K562 (cell line): ENCODE measurements around the gene RASD1. TPM values are rescaled to one million over a fixed set of nuclear protein-coding genes. Genes with fewer than 3 reads are reported as not detected.

Experiments
- ATAC-seq: fragments of 200-7000 bp; cut with Tn5 transposase; 3 replicates; pipeline ENCODE4 v1.9.1; 2020; ENCODE audit warnings: moderate library complexity
- BruUV-seq: library from RNA; stranded (reverse); fragments of 400-500 nt; replicated peaks from 2 replicates; lab custom pipeline; 2021; lab: Mats Ljungman, UMichigan
- CTCF ChIA-PET: fragments of 300-600 bp; formaldehyde crosslinking; extraction: SDS; loops from one replicate; lab custom pipeline; 2021; ENCODE audit warnings: low intra/inter-chr PET ratio; lab: Yijun Ruan, JAX
- POLR2A ChIA-PET: fragments of 300-600, 350-650 bp; sonication (Branson Sonifier 250); formaldehyde crosslinking; extraction: SDS; loops from one replicate; lab custom pipeline; 2021; ENCODE audit warnings: antibody characterized with exemption, inconsistent platforms; lab: Yijun Ruan, JAX
- DNase-seq, 4 experiments: peaks; one replicate each; pipeline versions ENCODE4 v3.0.0 to v3.0.0-alpha.2; 2011 to 2018; ENCODE audit warnings: low spot score in 3 of 4, mixed read lengths in 3 of 4; ENCODE audit errors: extremely low read depth in 1 of 4
- FAIRE-seq: peaks from 2 replicates; lab custom pipeline; 2011; peaks lifted over from hg19 to GRCh38; lab: Jason Lieb, UNC
- H2AFZ ChIP-seq: 2 replicates; pipeline ENCODE4 v1.6.0; 2011; ENCODE audit warnings: low read depth, low read length, control low read depth, inconsistent platforms
- H3K27ac ChIP-seq: fragments of 200-600 bp; 3 replicates; pipeline ENCODE4 v1.8.0; 2011; ENCODE audit warnings: low read depth, mild to moderate bottlenecking, control low read depth, inconsistent platforms, low read length, moderate library complexity, mixed read lengths; ENCODE audit errors: extremely low read depth
- H3K27me3 ChIP-seq, 2 experiments: fragments of 300-600 bp in 1 of 2; 2 replicates in 1 of 2; 3 replicates in 1 of 2; pipeline versions ENCODE4 v1.6.0 to v1.8.0; 2011; ENCODE audit warnings: inconsistent platforms in 2 of 2, low read length in 2 of 2, mild to moderate bottlenecking in 1 of 2, mixed read lengths in 1 of 2, moderate library complexity in 1 of 2; ENCODE audit not compliant: control insufficient read depth in 2 of 2, insufficient read depth in 2 of 2
- H3K36me3 ChIP-seq: fragments of 300-600 bp; 3 replicates; pipeline ENCODE4 v1.8.0; 2011; ENCODE audit warnings: mild to moderate bottlenecking, low read length, inconsistent platforms; ENCODE audit not compliant: control insufficient read depth, insufficient read depth
- H3K4me1 ChIP-seq, 2 experiments: fragments of 200-600 bp in 1 of 2; replicated peaks in 1 of 2; 2 replicates in 1 of 2; 3 replicates in 1 of 2; pipeline versions ENCODE4 v1.5.1 to v1.8.0; 2011; ENCODE audit warnings: inconsistent platforms in 2 of 2, low read length in 2 of 2, mild to moderate bottlenecking in 1 of 2, mixed read lengths in 1 of 2, moderate library complexity in 1 of 2; ENCODE audit not compliant: control insufficient read depth in 2 of 2, insufficient read depth in 2 of 2
- H3K4me2 ChIP-seq: 2 replicates; pipeline ENCODE4 v1.6.1; 2011; ENCODE audit warnings: low read length, control low read depth, inconsistent platforms, mixed read lengths; ENCODE audit not compliant: insufficient read depth
- H3K4me3 ChIP-seq: fragments of 200-600 bp; sonication (generic), shearing (Covaris generic); 2 replicates; pipeline ENCODE4 v1.5.1; 2016; ENCODE audit warnings: control low read depth, inconsistent platforms
- H3K79me2 ChIP-seq: fragments of 200-600 bp; 3 replicates; pipeline ENCODE4 v1.8.0; 2011; ENCODE audit warnings: low read length, inconsistent platforms; ENCODE audit not compliant: control insufficient read depth, insufficient read depth
- H3K9ac ChIP-seq, 2 experiments: 2 replicates each; pipeline versions ENCODE4 v1.6.0 to v1.6.1; 2011; ENCODE audit warnings: low read depth in 2 of 2, low read length in 2 of 2, control low read depth in 1 of 2, inconsistent platforms in 1 of 2, mild to moderate bottlenecking in 1 of 2, mixed read lengths in 1 of 2; ENCODE audit not compliant: insufficient read depth in 1 of 2
- H3K9me1 ChIP-seq: one replicate; pipeline ENCODE4 v1.6.0; 2011; ENCODE audit warnings: inconsistent platforms, mild to moderate bottlenecking, low read length, moderate library complexity; ENCODE audit not compliant: control insufficient read depth, insufficient read depth
- H3K9me3 ChIP-seq: replicated peaks from 2 replicates; pipeline ENCODE4 v1.5.1; 2011; ENCODE audit warnings: low read depth, low read length, inconsistent platforms; ENCODE audit not compliant: control insufficient read depth, insufficient read depth
- H4K20me1 ChIP-seq: replicated peaks from 2 replicates; pipeline ENCODE4 v1.6.1; 2011; ENCODE audit warnings: low read length, inconsistent platforms, mixed read lengths; ENCODE audit not compliant: control insufficient read depth, insufficient read depth
- BRF2 ChIP-seq: IDR thresholded peaks from 3 replicates; pipeline ENCODE4 v1.6.1; 2011; ENCODE audit warnings: borderline replicate concordance, mild to moderate bottlenecking; ENCODE audit not compliant: insufficient read length, insufficient read depth
- COPS2 ChIP-seq: fragments of 450-650 bp; conservative IDR thresholded peaks from 2 replicates; pipeline ENCODE4 v1.6.1; 2016; ENCODE audit warnings: mild to moderate bottlenecking, moderate library complexity
- ETV5 ChIP-seq: sonication (generic); formaldehyde crosslinking; IDR thresholded peaks from 2 replicates; pipeline ENCODE4 v1.4.0; 2020; ENCODE audit warnings: low read depth, mild to moderate bottlenecking, missing genetic modification reagents
- FOS ChIP-seq: IDR thresholded peaks from 3 replicates; pipeline ENCODE4 v1.6.1; 2011; ENCODE audit not compliant: insufficient read length; ENCODE audit errors: extremely low read depth
- FOXA1 ChIP-seq: fragments of 450-650 bp; IDR thresholded peaks from 2 replicates; pipeline ENCODE4 v1.6.1; 2016; ENCODE audit warnings: mild to moderate bottlenecking, borderline replicate concordance
- FOXK1 ChIP-seq: sonication (generic); formaldehyde crosslinking; IDR thresholded peaks from 2 replicates; pipeline ENCODE4 v1.8.0; 2022; ENCODE audit warnings: missing genetic modification reagents, mild to moderate bottlenecking, borderline replicate concordance
- HNRNPH1 ChIP-seq: fragments of 200-400 bp; formaldehyde crosslinking; optimal IDR thresholded peaks from 2 replicates; pipeline ENCODE3; 2017; ENCODE audit warnings: low read depth, mild to moderate bottlenecking, low read length, moderate library complexity
- PCBP1 ChIP-seq: fragments of 200-400 bp; formaldehyde crosslinking; IDR thresholded peaks from 2 replicates; pipeline ENCODE4 v1.6.1; 2018; ENCODE audit warnings: mild to moderate bottlenecking, low read depth, low read length; ENCODE audit not compliant: poor library complexity, severe bottlenecking
- RB1 ChIP-seq: fragments of 450-650 bp; IDR thresholded peaks from 2 replicates; pipeline ENCODE4 v1.6.1; 2017; ENCODE audit warnings: low read depth, mild to moderate bottlenecking
- THRB ChIP-seq: fragments of 450-650 bp; formaldehyde crosslinking; conservative IDR thresholded peaks from 2 replicates; pipeline ENCODE4 v1.4.0; 2022; ENCODE audit warnings: mild to moderate bottlenecking, missing genetic modification characterization
- ZBTB1 ChIP-seq: sonication (generic); formaldehyde crosslinking; IDR thresholded peaks from 2 replicates; pipeline ENCODE4 v1.8.1; 2023; ENCODE audit warnings: missing genetic modification reagents, low read depth, mild to moderate bottlenecking, borderline replicate concordance
- ZBTB17 ChIP-seq: fragments of 450-650 bp; formaldehyde crosslinking; IDR thresholded peaks from 2 replicates; pipeline ENCODE4 v1.4.0; 2020; ENCODE audit warnings: mild to moderate bottlenecking
- ZKSCAN8 ChIP-seq: fragments of 200-800 bp; sonication (Bioruptor generic); IDR thresholded peaks from 2 replicates; pipeline ENCODE4 v1.6.1; 2016; ENCODE audit warnings: missing genetic modification characterization, missing compliant biosample characterization
- ZNF184 ChIP-seq: sonication (generic); formaldehyde crosslinking; IDR thresholded peaks from 2 replicates; pipeline ENCODE4 v1.5.0; 2020; ENCODE audit warnings: missing genetic modification reagents
- ZNF274 ChIP-seq: IDR thresholded peaks from 2 replicates; pipeline ENCODE4 v1.6.1; 2011; ENCODE audit warnings: low read depth, mild to moderate bottlenecking, low read length, moderate library complexity, borderline replicate concordance
- WGBS: fragments of 100-300 bp; shearing (Covaris generic); methylation state at CpG from one replicate; pipeline ENCODE4 v1.1.6; 2016; ENCODE audit warnings: low coverage, mixed read lengths; ENCODE audit not compliant: insufficient coverage; ENCODE audit errors: missing lambda C conversion rate; 5-methylcytosine and 5-hydroxymethylcytosine counted together
- in situ Hi-C: fragments of 300-500 bp; cut with MboI; formaldehyde crosslinking; loops from 4 replicates; pipeline ENCODE4 v1.15.0; 2018; ENCODE audit warnings: inconsistent platforms, mixed read lengths
- intact Hi-C: fragments of 100-400 bp; cut with micrococcal nuclease; formaldehyde crosslinking; loops from 2 replicates; pipeline ENCODE4 v1.14.2; 2022
- polyA plus RNA-seq, 8 experiments: library from polyadenylated mRNA; depleted of rRNA in 4 of 8; stranded (reverse) in 5 of 8; unstranded in 3 of 8; fragments of >200 nt; fragmentation: Nextera tagmentation in 2 of 8; fragmentation: Illumina TruSeq in 1 of 8; extraction: Ambion mirVana in 2 of 8; extraction: Trizol in 1 of 8; gene quantifications; 2 replicates each; pipeline versions ENCODE4 v1.2.1 to v1.2.3, GENCODE V29; 2011 to 2014; ENCODE audit warnings: inconsistent platforms in 1 of 8, missing spikeins in 1 of 8
- total RNA-seq, 7 experiments: library from RNA; depleted of rRNA in 6 of 7; stranded (reverse); fragments of >200 nt in 6 of 7; fragmentation: Illumina TruSeq in 2 of 7; extraction: Trizol in 2 of 7; gene quantifications; 2 replicates each; pipeline versions ENCODE4 v1.2.1 to v1.2.3, GENCODE V29; 2011 to 2021; ENCODE audit warnings: low replicate concordance in 1 of 7
- TF ChIP-seq, protein P1 (sequence below): fragments of 450-650 bp; IDR thresholded peaks from one replicate; pipeline ENCODE4 v1.6.1; 2018; ENCODE audit warnings: mild to moderate bottlenecking, moderate library complexity; ENCODE audit not compliant: partially characterized antibody
- TF ChIP-seq, protein P2 (sequence below): fragments of 250-450 bp; sonication (Bioruptor Pico); IDR thresholded peaks from 2 replicates; pipeline ENCODE4 v1.8.0; 2021; ENCODE audit warnings: moderate library complexity, mild to moderate bottlenecking, inconsistent platforms
- TF ChIP-seq, protein P3 (sequence below): fragments of 250-450 bp; sonication (Bioruptor Pico); IDR thresholded peaks from 2 replicates; pipeline ENCODE4 v1.4.0; 2020

RASD1 gene
- total and polyA plus RNA-seq, 9 of the 15 experiments (the other 6 are each of a cell fraction or from before 2014, with no cell fraction given), result 0.11 TPM; not detected in 8

DNA sequence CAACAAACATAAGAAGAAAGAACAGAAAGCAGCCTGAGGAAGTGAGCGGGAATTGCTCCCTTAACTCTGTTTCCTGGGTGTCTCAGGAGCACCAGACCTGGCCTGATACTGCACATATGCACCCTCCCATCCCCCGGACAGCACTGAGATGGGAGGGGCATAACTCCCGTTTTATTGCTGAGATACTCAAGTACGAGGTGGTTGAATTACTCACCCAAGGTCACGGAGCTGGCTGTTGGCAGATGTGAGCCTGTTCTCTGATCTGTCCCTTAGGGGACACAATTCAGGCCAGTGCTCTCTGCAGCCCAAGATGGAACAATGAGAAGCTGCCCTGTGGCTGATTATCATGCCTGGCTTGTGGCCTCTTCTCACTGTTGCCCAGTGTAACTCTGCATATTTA, 28.5 kb downstream of the RASD1 start:
- no peak for FAIRE-seq
- Histone ChIP-seq H3K9ac (no peak overlapping the region), H3K36me3 (no peaks in the 10 kb centered on the region), H4K20me1 (no peaks in the 10 kb centered on the region), H3K27ac (no peak overlapping the region), H3K9me3 (no peaks in the 10 kb centered on the region), H3K79me2 (no peaks in the 10 kb centered on the region), H3K4me1 (no peaks in the 10 kb centered on the region; a peak in 1 of 5 replicates), H2AFZ (no peak overlapping the region), H3K4me3 (no peak overlapping the region), H3K27me3 (peaks cover 12 to 49% of the 10 kb centered on the region in 2 experiments; a peak in 4 of 5 replicates), H3K9me1 (no peaks in the 10 kb centered on the region), H3K4me2 (no peak overlapping the region)
- ATAC-seq, result no peak
- in situ Hi-C loops (no loop called here), intact Hi-C loops (no loop called here)
- ChIA-PET CTCF (no interaction called here), POLR2A (no interaction called here)
- no peak for DNase-seq
- WGBS, result 1% methylated on average over 5 of the region's 5 CpGs
- no TSS peak for BruUV-seq
- TF ChIP-seq ZNF274, result no peak
- TF ChIP-seq HNRNPH1, result no peak
- TF ChIP-seq RB1, result no peak
- no peak for TF ChIP-seq ETV5 (CRISPR knock-in tag)
- no peak for TF ChIP-seq FOXA1
- no peak for TF ChIP-seq FOXK1 (CRISPR knock-in tag)
- TF ChIP-seq, protein P1, sequence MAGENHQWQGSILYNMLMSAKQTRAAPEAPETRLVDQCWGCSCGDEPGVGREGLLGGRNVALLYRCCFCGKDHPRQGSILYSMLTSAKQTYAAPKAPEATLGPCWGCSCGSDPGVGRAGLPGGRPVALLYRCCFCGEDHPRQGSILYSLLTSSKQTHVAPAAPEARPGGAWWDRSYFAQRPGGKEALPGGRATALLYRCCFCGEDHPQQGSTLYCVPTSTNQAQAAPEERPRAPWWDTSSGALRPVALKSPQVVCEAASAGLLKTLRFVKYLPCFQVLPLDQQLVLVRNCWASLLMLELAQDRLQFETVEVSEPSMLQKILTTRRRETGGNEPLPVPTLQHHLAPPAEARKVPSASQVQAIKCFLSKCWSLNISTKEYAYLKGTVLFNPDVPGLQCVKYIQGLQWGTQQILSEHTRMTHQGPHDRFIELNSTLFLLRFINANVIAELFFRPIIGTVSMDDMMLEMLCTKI, result no peak
- TF ChIP-seq THRB, result no peak
- TF ChIP-seq ZBTB17 (CRISPR knock-in tag), result no peak
- TF ChIP-seq ZKSCAN8, result no peak
- TF ChIP-seq, protein P2, sequence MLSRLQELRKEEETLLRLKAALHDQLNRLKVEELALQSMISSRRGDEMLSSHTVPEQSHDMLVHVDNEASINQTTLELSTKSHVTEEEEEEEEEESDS (CRISPR knock-in tag), result no peak
- TF ChIP-seq FOS, result no peak
- TF ChIP-seq COPS2, result no peak
- TF ChIP-seq ZBTB1 (CRISPR knock-in tag), result no peak
- TF ChIP-seq, protein P3, sequence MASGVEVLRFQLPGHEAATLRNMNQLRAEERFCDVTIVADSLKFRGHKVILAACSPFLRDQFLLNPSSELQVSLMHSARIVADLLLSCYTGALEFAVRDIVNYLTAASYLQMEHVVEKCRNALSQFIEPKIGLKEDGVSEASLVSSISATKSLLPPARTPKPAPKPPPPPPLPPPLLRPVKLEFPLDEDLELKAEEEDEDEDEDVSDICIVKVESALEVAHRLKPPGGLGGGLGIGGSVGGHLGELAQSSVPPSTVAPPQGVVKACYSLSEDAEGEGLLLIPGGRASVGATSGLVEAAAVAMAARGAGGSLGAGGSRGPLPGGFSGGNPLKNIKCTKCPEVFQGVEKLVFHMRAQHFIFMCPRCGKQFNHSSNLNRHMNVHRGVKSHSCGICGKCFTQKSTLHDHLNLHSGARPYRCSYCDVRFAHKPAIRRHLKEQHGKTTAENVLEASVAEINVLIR (CRISPR knock-in tag), result no peak
- TF ChIP-seq BRF2, result no peak
- no peak for TF ChIP-seq ZNF184 (CRISPR knock-in tag)
- no peak for TF ChIP-seq PCBP1
